Measurements from ENCODE around the gene ST6GALNAC5.

DNA sequence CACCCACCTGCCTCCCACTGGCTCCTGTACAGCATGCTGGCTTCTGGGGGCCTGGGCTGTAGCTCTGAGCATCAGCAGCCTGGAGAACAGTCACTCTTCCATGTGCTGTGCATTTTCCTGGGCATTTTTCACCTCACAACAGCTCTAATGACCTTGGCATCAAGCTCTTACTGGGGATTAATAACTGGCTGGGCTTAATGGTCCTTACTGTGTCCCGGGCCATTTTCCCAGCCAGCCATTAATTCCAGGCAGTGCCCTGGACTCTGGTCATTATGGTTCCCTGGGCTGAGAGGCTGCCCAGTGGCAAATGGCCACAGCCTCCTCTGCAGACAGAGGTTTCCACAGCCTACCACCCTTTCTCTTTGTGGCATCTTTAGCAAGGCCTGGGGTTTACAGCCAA lies 171.8 kb downstream of the ST6GALNAC5 start:
- TF ChIP-seq, protein P1, sequence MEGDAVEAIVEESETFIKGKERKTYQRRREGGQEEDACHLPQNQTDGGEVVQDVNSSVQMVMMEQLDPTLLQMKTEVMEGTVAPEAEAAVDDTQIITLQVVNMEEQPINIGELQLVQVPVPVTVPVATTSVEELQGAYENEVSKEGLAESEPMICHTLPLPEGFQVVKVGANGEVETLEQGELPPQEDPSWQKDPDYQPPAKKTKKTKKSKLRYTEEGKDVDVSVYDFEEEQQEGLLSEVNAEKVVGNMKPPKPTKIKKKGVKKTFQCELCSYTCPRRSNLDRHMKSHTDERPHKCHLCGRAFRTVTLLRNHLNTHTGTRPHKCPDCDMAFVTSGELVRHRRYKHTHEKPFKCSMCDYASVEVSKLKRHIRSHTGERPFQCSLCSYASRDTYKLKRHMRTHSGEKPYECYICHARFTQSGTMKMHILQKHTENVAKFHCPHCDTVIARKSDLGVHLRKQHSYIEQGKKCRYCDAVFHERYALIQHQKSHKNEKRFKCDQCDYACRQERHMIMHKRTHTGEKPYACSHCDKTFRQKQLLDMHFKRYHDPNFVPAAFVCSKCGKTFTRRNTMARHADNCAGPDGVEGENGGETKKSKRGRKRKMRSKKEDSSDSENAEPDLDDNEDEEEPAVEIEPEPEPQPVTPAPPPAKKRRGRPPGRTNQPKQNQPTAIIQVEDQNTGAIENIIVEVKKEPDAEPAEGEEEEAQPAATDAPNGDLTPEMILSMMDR (tag by site-specific recombination; IDR thresholded peaks at IDR 0.05) = no peak
- TF ChIP-seq ZBTB17 (tag by site-specific recombination; IDR thresholded peaks at IDR 0.05) (no peak), ZNF76 (tag by site-specific recombination; IDR thresholded peaks at IDR 0.05; ENCODE audit: borderline replicate concordance, low read depth) (no peak), ZNF777 (tag by site-specific recombination; IDR thresholded peaks at IDR 0.05; ENCODE audit: borderline replicate concordance) (no peak), TCF7L2 (IDR thresholded peaks at IDR 0.05; ENCODE audit: borderline replicate concordance, low read depth, low read length) (no peak)
- TF ChIP-seq, protein P2, sequence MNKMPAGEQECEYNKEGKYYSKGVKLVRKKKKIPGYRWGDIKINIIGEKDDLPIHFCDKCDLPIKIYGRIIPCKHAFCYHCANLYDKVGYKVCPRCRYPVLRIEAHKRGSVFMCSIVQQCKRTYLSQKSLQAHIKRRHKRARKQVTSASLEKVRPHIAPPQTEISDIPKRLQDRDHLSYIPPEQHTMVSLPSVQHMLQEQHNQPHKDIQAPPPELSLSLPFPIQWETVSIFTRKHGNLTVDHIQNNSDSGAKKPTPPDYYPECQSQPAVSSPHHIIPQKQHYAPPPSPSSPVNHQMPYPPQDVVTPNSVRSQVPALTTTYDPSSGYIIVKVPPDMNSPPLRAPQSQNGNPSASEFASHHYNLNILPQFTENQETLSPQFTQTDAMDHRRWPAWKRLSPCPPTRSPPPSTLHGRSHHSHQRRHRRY (tag by site-specific recombination; IDR thresholded peaks at IDR 0.05) = no peak
